Measurements from ENCODE around the gene CACNA2D3. TPM values are rescaled to one million over a fixed set of nuclear protein-coding genes. Genes with fewer than 3 reads are reported as not detected.

Gene CACNA2D3
- total RNA-seq, 4 donors from 2014 or later, result 0.83 to 5.0 (median 2.5) TPM

GRCh38 chr3:54987719-54988118 is 865.4 kb downstream of the CACNA2D3 start:
- intact Hi-C loops (cut with DNase I; ENCODE audit: low total_unique reads), result no loop called here
- no peak for TF ChIP-seq POLR2A (IDR thresholded peaks at IDR 0.05)
- TF ChIP-seq CTCF (IDR thresholded peaks at IDR 0.05), result no peak
- DNase-seq, result no peak
- H3K27me3 ChIP-seq, result no peaks in the 10 kb centered on the region
- H3K27ac ChIP-seq, result peak overlapping the region in 1 of 2 donors; percentile 39
- no peak overlapping the region for H3K4me3 ChIP-seq
- no peaks in the 10 kb centered on the region for H3K4me1 ChIP-seq
- no peaks in the 10 kb centered on the region for H3K9me3 ChIP-seq
- no peaks in the 10 kb centered on the region for H3K36me3 ChIP-seq

- Histone ChIP-seq H3K27ac (peak overlapping the region; percentile 39 to 44), H3K36me3 (no peaks in the 10 kb centered on the region)
Observed at GRCh38 chr3:54988302-54988837, 866.0 kb downstream of the CACNA2D3 start.

GRCh38 chr3:54988838-54989630 is 866.7 kb downstream of the CACNA2D3 start:
- Histone ChIP-seq H3K36me3 (no peaks in the 10 kb centered on the region), H3K4me3 (no peak overlapping the region), H3K27me3 (no peaks in the 10 kb centered on the region), H3K27ac (peak overlapping the region; percentile 24 to 39), H3K4me1 (no peaks in the 10 kb centered on the region), H3K9me3 (no peaks in the 10 kb centered on the region)
- intact Hi-C loops (cut with DNase I; ENCODE audit: low total_unique reads), result no loop called here
- no peak for TF ChIP-seq CTCF (IDR thresholded peaks at IDR 0.05)
- no peak for TF ChIP-seq POLR2A (IDR thresholded peaks at IDR 0.05)
- peak; percentile 30 to 59 for DNase-seq

More at GRCh38 chr3:54988302-54988837, 866.0 kb downstream of the CACNA2D3 start:
- H3K4me3 ChIP-seq, result no peak overlapping the region
- TF ChIP-seq CTCF (IDR thresholded peaks at IDR 0.05) (no peak), POLR2A (IDR thresholded peaks at IDR 0.05) (no peak)
- intact Hi-C loops (cut with DNase I; ENCODE audit: low total_unique reads), result no loop called here
- no peaks in the 10 kb centered on the region for H3K4me1 ChIP-seq
- H3K27me3 ChIP-seq, result no peaks in the 10 kb centered on the region
- H3K9me3 ChIP-seq, result no peaks in the 10 kb centered on the region
- DNase-seq, result no peak

GRCh38 chr3:54994111-54994513 is 871.8 kb downstream of the CACNA2D3 start:
- Histone ChIP-seq H3K27me3 (no peaks in the 10 kb centered on the region), H3K27ac (no peak overlapping the region), H3K9me3 (no peaks in the 10 kb centered on the region), H3K4me3 (no peak overlapping the region), H3K36me3 (no peaks in the 10 kb centered on the region), H3K4me1 (no peaks in the 10 kb centered on the region)
- no peak for TF ChIP-seq CTCF (IDR thresholded peaks at IDR 0.05)
- no peak for TF ChIP-seq POLR2A (IDR thresholded peaks at IDR 0.05)
- no peak for DNase-seq
- intact Hi-C loops (cut with DNase I; ENCODE audit: low total_unique reads), result no loop called here

GRCh38 chr3:54999159-54999558 is 876.8 kb downstream of the CACNA2D3 start:
- Histone ChIP-seq H3K36me3 (no peaks in the 10 kb centered on the region), H3K9me3 (no peaks in the 10 kb centered on the region), H3K27me3 (no peaks in the 10 kb centered on the region), H3K4me3 (no peak overlapping the region), H3K4me1 (no peaks in the 10 kb centered on the region), H3K27ac (no peak overlapping the region)
- intact Hi-C loops (cut with DNase I; ENCODE audit: low total_unique reads), result no loop called here
- peak in 1 of 2 donors; percentile 17 for DNase-seq
- TF ChIP-seq POLR2A (IDR thresholded peaks at IDR 0.05) (no peak), CTCF (IDR thresholded peaks at IDR 0.05) (peak in 2 of 4 experiments; percentile 8 to 18)

Data from uterus (tissue), 4 donors.